NCI-H748 treated with DMSO at 0.1 percent for 48 hours (cell line): ENCODE results near the gene OLFML2B.
"Not testable (repeated sequence)": the region's sequence is repeated elsewhere in the genome, so short reads cannot be mapped to it uniquely, and the experiment has no call there.

Source experiments
- DNase-seq: peaks from one replicate; lab custom pipeline; 2025; lab: John Stamatoyannopoulos, UW

Gene OLFML2B

DNA sequence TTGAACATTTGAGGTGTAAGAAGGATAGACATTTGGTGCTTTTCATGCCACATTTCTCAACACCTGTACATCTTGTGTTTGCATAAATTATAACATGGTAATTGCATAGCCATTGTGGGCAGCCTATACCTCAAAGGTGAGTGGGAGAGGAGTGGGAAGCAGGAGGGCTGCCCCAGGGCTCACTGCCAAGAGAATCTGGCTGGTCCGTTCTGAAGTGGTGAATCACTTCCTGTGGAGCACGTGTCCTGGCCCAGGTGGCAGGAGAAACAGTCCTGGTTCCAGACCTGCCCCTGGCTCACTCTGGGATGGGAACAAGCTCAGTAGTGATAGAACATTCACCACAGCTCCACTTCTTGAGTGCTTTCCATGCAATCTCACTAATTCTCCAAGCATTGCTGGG, 11.6 kb upstream of the OLFML2B start:
- DNase-seq, result no peak

DNA sequence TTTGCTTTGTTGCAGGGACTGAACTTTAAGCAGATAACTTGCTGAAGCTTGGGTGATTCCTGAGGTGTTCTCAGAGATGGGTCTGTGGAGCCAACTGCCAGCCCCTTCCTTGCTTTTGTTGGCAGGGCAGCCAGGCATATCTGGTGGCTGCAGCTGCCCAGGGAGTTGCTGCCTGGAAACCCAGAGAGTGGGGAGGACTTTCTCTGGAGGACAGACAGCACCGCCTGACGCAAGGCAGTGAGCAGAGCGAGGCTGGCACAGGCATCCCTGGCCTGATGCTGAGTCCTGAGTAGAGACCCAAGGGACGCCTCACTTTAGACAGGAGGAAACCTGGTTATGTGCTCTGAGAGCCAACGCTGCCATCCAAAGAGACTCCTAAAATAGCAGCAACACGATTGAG, 9.8 kb upstream of the OLFML2B start:
- DNase-seq, result no peak

DNA sequence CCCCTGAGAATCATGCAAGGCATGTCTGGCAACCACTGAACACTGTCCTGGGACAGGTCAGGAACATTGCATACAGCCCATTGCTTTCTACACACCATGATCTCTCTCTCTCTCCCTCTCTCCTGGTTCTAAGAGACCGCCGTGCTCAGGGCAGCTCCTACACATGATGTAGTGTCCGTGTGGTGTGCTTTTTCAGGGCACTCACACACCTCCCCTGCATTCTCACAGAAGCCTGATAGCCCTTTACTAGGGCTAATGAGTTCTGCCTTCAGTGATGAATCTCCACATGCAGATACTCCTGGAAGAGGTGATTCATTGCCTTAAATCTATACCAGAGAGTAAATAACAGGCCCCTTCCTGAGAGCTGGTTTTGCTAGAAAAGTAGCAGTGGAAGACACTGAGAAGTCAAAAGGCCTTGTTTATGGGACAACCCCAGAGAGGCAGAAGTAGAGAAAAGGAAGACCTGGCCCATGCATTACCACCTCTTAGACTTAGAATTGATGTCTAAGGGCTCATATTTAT, 7.2 kb upstream of the OLFML2B start:
- DNase-seq, result no peak

DNA sequence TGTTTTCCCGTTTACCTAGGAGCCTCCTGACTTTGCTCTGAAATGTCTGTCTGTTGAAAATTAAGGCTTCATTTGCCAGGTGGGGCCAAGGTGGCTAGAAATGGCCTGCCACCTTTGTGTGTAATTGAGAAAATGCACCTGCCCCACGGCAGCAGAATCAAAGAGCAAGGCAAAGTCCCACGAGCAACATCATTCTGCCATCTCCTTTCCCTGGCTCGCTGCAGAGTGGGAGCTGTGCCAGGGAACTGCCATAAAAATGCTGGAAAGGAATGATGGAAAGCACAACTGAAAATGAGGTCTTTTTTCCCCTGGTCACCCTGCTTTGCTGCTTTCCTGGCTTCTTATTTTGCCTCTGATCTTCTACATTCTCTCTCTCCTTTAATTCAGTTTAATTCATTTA, 5.5 kb upstream of the OLFML2B start:
- no peak for DNase-seq

DNA sequence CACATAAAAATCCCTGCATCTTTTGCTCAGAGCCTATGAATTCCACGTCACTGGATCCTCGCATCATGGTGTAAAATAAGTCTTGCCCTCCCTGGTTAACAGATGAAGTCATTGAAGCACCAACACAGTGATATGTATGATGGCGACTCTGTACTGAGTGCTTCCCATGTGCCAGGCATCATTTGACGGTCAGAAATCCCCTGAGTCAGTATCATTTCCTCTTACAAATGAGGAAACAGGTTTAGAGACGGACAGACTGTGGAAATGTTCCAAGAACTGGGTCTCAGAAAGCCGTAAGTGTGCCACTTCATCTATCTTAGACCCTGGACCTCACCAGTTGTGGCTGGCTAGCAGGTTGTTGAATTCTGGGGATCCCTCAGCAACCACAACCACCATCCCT, 5.1 kb upstream of the OLFML2B start:
- no peak for DNase-seq

DNA sequence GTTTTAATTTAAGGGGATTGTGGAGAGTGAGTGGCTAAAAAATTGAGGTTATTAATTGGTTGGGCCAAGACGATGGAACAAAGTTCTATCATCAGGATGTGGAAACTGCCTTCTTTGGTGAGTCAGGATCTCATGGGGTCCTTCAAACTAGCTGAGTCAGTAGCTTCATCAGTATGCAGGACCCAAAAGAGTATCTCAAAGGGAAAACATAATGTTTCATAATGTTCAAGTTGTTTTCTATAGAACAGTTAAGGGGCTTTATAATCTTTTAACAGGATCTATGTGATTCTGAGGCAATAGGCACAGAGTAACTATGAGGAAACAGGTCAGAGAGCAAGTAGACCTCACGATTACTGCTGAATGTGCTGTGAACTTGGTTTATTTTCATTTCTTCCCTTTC, 3.2 kb upstream of the OLFML2B start:
- DNase-seq, result no peak

DNA sequence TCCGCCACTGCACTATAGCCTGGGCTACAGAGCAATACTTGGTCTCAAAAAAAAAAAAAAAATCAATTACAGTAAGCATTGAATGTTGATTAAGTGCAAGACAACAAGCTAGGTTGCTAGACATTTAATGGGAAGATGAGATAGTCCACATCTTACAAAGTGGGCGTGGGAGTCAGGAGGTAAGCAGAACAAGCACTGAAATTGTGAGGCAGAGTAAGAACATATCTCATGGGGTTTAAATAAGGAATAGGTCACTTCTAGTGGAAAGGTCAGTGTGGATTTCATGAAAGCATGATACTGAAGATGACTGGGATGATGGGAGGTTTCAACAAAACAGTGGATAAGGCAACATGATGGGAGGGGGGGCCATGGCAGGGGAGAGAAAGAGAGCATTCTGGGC, 1.9 kb upstream of the OLFML2B start:
- no peak for DNase-seq

DNA sequence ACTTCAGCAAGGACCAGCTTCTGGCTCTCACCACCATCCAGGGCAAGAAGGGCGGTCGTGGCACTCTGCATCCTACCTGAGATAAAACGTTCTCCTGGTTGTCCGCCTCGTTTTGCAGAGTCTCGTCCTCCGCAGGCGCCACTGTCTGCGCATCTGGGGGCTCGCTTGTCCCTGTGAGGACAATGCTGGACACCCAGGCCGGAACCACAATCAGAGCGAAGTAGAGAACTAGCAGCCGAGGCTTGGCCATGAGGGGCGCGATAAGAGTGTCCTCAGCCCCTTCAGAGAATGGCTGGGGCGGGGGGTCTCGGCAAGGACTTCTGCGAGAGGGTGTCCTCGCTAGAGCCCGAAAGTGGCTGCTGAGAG, 505 bp downstream of the OLFML2B start:
- no peak for DNase-seq

DNA sequence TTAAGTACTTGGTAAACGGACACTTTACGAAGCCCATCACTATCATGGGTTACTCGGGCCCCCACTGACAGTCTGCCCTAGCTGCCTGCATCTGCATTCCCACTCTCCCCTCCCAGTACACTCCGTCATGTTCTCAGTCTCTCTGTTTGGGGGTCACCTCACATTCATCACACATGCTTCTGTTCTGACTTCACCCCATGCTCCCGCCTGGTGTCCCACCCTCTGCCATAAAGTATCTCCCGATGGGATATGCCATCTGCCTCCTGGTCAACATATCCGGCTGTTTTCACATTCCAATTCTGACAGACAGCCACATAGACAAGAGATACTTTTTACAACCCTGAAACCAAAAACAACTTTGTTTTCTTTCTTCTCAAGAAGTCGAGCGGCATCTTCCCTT, 1.0 kb downstream of the OLFML2B start:
- DNase-seq, result no peak

DNA sequence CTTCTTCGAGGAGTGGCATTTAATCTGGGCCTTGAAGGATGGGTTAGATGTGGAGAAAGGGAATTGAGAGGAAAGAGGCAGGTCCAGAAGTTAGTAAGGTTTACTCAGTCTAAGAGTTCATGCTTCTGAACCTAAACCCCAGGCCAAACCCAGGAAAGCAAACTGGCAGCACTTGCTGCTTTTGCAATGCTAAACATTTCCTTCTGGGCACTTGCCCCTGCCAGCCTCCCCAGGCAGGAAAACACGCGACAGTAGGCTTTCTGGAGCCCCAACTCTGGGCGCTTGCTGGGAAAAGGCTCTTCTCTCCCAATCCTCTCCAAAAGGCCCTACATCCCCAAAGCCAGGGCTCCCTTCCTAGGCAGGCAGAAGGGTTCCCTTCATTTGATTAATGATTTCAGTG, 2.5 kb downstream of the OLFML2B start:
- no peak for DNase-seq

DNA sequence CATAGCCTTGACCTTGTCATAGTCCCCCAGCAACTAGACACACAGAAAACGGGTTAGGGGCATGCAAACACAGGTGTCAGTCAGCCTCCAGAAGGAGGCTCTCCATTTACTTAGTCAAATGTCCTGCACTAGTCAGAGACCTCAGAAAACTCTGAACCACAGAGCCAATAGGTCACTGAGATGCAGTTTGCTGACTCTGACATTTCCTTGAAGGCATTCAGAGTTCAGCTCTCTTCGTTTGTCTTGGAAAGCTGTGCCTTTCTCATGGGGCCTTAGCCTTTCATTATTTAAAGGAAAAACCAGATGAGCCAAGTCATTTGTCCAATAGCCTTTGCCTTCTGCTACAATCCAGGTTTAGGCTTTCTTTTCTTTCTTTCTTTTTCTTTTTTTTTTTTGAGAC, 3.5 kb downstream of the OLFML2B start:
- DNase-seq, result no peak

DNA sequence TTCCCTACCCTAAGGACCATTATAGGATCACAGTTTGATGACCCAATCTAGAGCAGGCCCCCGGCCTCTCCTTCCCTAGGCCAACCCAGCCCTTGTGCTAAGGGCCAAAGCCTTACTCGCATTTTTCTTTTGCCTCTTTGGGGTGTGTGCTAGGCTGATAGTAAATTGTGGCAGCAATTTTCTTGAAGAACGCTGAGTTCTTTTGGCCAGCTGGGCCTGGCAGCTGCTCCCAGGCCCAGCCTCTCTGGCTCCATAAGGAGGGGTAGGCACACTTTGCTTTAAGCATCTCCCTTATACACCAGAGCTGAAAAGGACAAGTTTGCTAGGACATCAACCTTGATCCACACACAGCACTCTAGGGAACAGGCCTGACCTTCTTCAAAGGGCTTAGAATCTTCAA, 4.2 kb downstream of the OLFML2B start:
- no peak for DNase-seq

DNA sequence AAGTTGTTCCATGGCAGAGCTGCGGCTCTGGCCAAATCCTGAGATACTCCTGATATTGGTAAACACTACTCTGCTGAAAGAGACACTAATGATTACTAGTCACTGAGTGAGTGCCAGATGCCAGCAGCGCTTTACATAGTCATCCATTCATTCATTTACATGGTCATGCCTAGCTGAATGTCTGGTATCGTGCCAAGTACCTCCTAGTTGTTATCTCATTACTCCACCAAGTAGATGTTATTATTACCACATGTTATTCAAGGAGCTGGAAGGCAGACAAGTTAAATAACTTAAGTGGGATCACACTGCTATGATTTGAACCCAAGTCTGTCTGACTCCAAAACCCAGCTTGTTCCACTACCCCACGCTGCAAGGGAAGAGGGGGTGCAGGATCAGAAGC, 4.7 kb downstream of the OLFML2B start:
- peak; percentile 7 for DNase-seq

DNA sequence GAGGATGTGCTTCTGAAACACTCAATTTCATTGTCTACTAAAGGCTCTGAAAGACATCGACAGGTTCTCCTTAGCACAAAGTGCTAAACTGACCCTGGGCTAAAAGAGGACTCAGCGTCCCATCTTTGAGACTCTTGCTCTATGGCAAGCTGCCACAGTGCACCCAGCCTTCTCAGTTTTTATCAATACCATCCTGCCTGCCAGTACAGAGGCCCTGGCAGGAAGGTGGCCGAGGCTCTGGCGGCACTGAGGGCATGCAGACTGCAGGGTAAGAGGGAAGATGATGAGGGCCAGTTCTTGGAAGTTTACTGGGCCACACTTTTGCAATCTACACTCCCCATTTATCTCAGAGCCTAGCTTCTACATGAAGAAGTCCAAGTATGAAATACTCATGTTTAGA, 5.3 kb downstream of the OLFML2B start:
- no peak for DNase-seq

DNA sequence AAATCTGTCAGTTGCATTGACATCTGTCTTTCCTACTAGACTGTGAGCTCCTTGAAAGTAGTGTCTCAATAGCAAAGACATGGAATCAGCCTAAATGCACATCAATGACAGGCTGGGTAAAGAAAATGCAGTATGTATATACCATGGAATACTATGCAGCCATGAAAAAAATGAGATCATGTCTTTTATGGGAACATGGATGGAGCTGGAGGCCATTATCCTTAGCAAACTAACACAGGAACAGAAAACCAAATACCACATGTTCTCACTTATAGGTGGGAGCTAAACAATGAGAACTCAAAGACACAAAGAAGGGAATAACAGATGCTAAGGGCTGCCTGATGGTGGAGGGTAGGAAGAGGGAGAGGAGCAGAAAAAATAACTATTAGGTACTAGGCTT, 5.9 kb downstream of the OLFML2B start:
- DNase-seq, result not testable (repeated sequence)

DNA sequence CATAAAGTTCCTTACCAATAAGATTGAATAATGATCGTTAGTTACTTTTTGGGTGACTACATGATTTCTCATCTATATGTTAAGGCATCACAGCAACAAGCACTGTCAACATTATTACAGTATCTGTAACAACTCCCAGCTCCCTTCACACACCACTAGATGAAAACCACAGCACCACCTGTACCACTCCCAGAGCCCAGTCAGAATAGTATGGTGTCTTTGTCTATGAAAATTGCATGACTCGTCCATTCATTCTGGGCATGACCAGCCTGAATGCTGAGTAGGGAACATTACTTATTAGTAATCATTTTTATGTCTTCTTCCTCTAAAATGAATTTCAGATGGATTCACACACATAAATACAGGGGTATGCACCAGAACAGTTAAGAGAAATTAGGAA, 7.0 kb downstream of the OLFML2B start:
- DNase-seq, result no peak

DNA sequence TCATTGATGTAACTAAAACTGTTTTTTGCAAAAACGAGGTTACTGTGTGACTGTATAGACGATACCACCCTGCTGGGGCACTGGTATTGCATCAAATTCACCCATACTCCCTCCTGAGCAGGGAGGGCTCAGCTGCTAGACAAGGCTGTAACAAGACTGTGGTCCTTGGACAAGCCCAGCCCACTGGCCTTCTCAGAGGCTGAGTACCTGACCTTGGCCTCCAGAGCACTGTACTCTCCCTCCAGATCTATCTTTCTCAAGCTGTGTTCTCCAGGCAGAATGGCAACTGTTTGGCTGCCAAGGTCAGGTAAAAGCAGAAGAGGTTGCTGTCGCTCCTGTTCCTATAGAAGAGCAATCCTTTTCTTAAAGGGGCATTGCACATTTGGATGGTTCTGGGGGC, 8.5 kb downstream of the OLFML2B start:
- DNase-seq, result no peak

DNA sequence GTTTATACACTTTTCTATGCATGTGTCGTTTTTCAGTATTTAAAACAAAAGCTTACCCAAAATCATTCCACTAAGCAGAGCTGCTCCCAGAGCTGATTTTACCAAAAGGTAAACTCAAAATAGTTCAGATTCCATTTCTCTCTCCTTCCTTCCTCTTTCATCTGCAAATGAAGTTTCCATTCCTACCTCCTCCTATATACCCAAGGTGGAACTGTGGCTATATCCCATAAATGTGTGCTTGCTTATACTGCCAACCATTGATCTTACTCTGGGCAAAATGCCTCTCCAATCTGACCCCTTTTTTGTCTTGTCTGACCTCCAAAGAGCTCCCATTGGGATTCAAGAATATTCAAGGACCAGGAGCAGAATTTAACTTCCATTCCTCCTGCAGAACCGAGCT, 9.5 kb downstream of the OLFML2B start:
- DNase-seq, result no peak

DNA sequence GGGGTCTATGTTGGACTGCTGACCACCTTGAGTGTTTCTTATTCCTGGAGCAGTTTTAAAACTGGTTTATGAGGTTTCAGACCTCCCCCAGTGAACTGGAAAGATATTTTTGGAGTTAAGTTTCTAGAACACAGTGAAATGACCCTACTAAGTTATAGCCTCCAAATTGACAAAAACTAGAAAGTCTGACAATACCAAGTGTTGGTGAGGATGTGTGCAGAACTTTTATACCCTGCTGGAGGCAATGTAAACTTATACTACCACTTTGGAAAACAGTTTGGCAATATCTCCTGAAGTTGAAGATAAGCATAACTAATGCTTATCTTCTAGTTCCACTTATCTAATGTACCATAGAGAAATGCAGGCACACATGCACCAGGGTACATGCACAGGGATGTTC, 10.4 kb downstream of the OLFML2B start:
- DNase-seq, result no peak

DNA sequence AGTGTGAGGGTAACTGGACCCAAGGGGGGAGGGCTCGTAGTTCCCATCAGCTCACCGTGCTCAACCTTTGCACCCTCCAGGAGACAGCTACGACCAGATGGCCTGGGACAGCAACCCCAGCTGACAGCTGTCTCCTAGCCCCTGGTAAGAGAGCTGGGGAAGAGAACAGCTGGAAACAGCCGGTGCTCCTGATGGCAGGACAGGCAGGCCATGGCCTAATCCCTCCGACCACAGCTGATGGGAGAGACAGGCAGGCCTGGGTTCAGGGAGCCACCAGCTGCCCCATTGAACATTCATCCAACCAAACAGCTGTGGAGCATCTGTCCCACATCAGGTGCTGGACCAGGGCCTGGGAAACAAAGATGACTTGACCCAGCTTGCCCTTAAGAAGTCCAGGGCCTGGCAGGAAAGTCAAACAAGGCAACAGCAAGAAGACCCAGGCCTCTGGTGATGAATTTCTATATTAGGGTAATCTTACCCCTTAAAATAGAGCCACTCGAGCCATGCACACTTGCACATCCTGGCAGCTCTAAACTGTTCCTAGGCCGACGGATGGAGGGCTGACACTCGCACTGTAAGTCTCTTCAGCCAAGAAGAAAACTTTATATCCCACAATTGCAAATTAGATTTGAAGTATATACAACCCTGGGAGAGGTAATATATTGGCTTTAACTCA, 12.2 kb downstream of the OLFML2B start:
- DNase-seq, result no peak

DNA sequence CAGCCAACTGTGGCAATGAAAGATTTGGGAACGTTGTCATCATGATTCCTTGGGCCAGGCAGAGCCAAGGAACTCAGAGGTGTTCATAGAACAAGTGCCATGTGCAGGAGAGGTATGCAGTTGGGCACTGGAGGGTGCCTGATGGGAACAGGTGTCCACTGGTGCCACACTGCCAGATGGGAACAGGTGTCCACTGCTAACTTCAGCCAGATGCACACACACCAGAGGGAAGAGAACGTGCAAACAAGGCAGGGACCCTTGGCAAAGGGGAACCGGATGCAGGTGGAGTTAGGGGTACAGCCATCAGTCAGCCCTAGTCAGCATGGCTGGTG, 13.5 kb downstream of the OLFML2B start:
- DNase-seq, result no peak

DNA sequence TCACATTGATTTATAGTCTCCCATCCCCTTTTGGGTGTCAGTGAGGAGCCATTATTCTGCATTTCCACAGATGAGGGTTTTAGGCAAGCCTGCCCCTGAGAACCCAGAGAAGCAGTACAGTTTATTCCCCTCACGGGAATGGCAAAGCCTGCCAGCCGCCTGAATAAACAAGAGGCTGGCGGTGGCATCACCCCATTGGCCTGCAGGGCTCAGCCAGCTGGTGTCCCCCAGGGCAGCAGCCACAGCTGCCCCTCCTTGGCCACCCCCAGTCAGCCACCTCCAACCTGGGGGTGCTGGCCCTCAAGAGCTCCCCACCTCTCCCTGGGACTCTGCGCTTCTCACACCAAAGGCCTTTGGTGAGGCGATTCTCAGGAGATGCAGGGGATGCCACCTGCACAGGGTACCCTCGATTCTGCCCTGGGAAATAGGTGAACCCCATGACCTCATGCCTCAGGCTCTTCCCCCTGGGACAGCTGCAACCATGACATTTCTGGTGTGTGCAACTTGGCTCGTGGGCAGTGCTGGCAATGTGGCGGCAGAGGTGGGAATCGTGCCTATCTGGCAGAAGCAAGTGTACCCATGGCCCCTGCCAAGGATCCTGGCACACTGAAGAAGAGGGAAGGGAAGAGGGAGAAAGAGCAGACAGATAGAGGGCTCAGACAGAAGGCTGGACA, 14.0 kb downstream of the OLFML2B start:
- DNase-seq, result no peak

DNA sequence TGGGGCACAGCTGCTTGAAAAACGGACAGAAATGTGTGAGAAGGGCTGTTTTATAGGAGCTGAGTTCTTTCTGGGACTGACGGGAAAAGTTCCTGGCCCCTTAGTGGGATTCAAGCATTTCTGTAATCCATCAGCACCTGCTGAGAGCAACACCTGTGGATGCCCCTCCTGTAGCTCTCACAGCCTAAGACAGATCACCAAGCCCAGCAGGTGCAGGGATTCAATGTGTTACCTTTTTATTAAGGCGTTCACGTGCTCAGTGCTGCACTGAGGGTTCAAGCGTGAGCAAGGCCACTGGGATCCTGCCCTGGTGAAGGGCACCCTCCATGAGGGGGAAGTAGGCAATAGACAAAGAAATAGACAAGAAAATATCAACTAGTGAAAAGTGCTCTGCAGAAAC, 14.9 kb downstream of the OLFML2B start:
- no peak for DNase-seq

DNA sequence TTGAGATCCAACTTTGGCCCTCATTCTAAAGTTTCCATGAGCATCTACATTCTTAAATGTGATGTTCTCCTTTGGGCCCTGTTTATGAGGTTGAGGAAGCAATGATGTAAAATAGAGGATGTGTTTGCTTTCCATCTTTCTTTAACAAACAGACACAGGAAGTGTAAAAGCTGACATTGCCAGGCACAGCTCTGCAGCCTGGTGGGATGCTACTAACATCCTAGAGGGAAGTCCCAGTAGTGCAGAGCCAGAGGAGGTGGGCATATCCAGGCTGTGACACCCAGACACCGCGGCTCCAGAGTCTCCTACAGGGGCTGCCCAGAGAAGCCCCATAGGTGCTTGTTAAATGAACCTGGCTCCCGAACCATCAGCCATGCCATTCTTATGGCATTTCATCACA, 16.2 kb downstream of the OLFML2B start:
- no peak for DNase-seq
